Anterior cingulate cortex (tissue), 58 donors: ENCODE measurements around the gene ZBTB8B.
"Not testable (repeated sequence)": the region's sequence is repeated elsewhere in the genome, so short reads cannot be mapped to it uniquely, and the experiment has no call there.

Experiments
- DNase-seq, 58 donors: peaks; one replicate each; lab custom pipeline; 2025; lab: John Stamatoyannopoulos, UW

The ZBTB8B gene

GRCh38 chr1:32468791-32469190, 3.9 kb downstream of the ZBTB8B start:
- no peak for DNase-seq

- peak in 5 of 58 donors; percentile 2 to 14 (median 3) for DNase-seq
Observed at GRCh38 chr1:32470431-32470830, 5.6 kb downstream of the ZBTB8B start.

GRCh38 chr1:32470991-32471694, 6.3 kb downstream of the ZBTB8B start:
- DNase-seq, result peak in 9 of 58 donors; percentile 1 to 11 (median 5)

- DNase-seq, result no peak
Observed at GRCh38 chr1:32471695-32472362, 7.0 kb downstream of the ZBTB8B start.

- DNase-seq, result not testable (repeated sequence)
Observed at GRCh38 chr1:32472966-32473365, 8.1 kb downstream of the ZBTB8B start.

- DNase-seq, result no peak
Observed at GRCh38 chr1:32474954-32475353, 10.1 kb downstream of the ZBTB8B start.

- DNase-seq, result no peak
Observed at GRCh38 chr1:32480003-32480402, 15.1 kb downstream of the ZBTB8B start.

GRCh38 chr1:32480761-32481160, 15.9 kb downstream of the ZBTB8B start:
- DNase-seq, result no peak

- DNase-seq, result not testable (repeated sequence)
Observed at GRCh38 chr1:32481788-32482187, 16.9 kb downstream of the ZBTB8B start.

GRCh38 chr1:32485554-32486255, 20.8 kb downstream of the ZBTB8B start:
- DNase-seq, result no peak

GRCh38 chr1:32486463-32487113, 21.7 kb downstream of the ZBTB8B start:
- DNase-seq, result no peak

- DNase-seq, result no peak
Observed at GRCh38 chr1:32487182-32487581, 22.3 kb downstream of the ZBTB8B start.

GRCh38 chr1:32489774-32490454, 25.0 kb downstream of the ZBTB8B start:
- no peak for DNase-seq

GRCh38 chr1:32491386-32491785, 26.5 kb downstream of the ZBTB8B start:
- DNase-seq, result no peak

GRCh38 chr1:32494196-32494595, 29.3 kb downstream of the ZBTB8B start:
- DNase-seq, result no peak

- DNase-seq, result no peak
Observed at GRCh38 chr1:32494711-32495337, 30.0 kb downstream of the ZBTB8B start.

GRCh38 chr1:32496127-32496526, 31.3 kb downstream of the ZBTB8B start:
- DNase-seq, result no peak

- DNase-seq, result no peak
Observed at GRCh38 chr1:32498751-32499150, 33.9 kb downstream of the ZBTB8B start.

- peak in 51 of 58 donors; percentile 1 to 64 (median 37) for DNase-seq
Observed at GRCh38 chr1:32500387-32501209, 35.7 kb downstream of the ZBTB8B start.
